Calu3 (cell line): Measurements from ENCODE around the gene ABCA12. TPM values are rescaled to one million over a fixed set of nuclear protein-coding genes. Genes with fewer than 3 reads are reported as not detected.

Source experiments
- BruUV-seq: library from RNA; stranded (reverse); fragments of 400-500 nt; replicated peaks from 2 replicates; lab custom pipeline; 2021; lab: Mats Ljungman, UMichigan
- CTCF ChIA-PET: fragments of 300-600 bp; sonication (Branson Sonifier 250); formaldehyde crosslinking; loops from one replicate; lab custom pipeline; 2022; ENCODE audit warnings: antibody characterized with exemption; lab: Charles Lee
- DNase-seq: peaks from one replicate; pipeline ENCODE4 v3.0.0; 2022
- H3K27ac Mint-ChIP-seq: one replicate; pipeline ENCODE4 v1.8.0; 2022; ENCODE audit warnings: mixed read lengths; ENCODE audit not compliant: unreplicated experiment
- H3K27me3 Mint-ChIP-seq: one replicate; pipeline ENCODE4 v1.8.0; 2022; ENCODE audit warnings: mixed read lengths; ENCODE audit not compliant: unreplicated experiment
- H3K36me3 Mint-ChIP-seq: one replicate; pipeline ENCODE4 v1.8.0; 2022; ENCODE audit warnings: mild to moderate bottlenecking, moderate library complexity, mixed read lengths; ENCODE audit not compliant: insufficient read depth, unreplicated experiment
- H3K4me1 Mint-ChIP-seq: one replicate; pipeline ENCODE4 v1.8.0; 2022; ENCODE audit warnings: mild to moderate bottlenecking, low read depth, mixed read lengths; ENCODE audit not compliant: unreplicated experiment
- H3K4me3 Mint-ChIP-seq: one replicate; pipeline ENCODE4 v1.8.0; 2022; ENCODE audit warnings: mild to moderate bottlenecking, low read depth, moderate library complexity, mixed read lengths; ENCODE audit not compliant: unreplicated experiment
- H3K9me3 Mint-ChIP-seq: one replicate; pipeline ENCODE4 v1.8.0; 2022; ENCODE audit warnings: low read depth, mixed read lengths; ENCODE audit not compliant: unreplicated experiment
- intact Hi-C: fragments of 100-400 bp; cut with micrococcal nuclease; formaldehyde crosslinking; loops from one replicate; pipeline ENCODE4 v1.10.0; 2022; ENCODE audit not compliant: unreplicated experiment
- total RNA-seq: library from RNA; stranded (reverse); gene quantifications from 2 replicates; pipeline ENCODE4 v1.2.3, GENCODE V29; 2022
- TF ChIP-seq, protein P1 (sequence below): fragments of 200-600 bp; IDR thresholded peaks from one replicate; pipeline ENCODE4 v1.8.0; 2022; ENCODE audit warnings: antibody characterized with exemption; ENCODE audit not compliant: unreplicated experiment

Gene ABCA12
- total RNA-seq, 1 experiment from 2014 or later = 4.8 TPM

DNA sequence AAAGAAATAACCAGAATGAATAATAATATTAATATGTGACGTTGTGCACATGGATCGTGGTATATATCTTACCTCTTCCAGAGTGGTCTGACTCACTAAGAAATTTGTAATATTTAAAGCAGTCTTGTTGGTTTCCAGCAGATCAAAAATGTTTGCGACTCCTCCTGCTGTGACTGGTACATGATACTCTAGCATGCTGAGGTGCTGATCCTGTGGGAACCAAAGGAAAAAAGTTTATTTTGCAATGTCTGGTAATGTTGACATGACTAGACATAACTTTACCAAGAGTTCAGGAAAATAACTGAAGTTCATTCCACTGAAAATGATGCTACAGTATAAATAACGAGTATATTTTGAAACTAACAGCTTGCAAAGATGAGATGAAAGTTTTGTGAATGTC is 204.4 kb downstream of the ABCA12 start:
- no peaks in the 10 kb centered on the region for H3K4me1 Mint-ChIP-seq
- CTCF ChIA-PET = no interaction called here
- TF ChIP-seq, protein P1, sequence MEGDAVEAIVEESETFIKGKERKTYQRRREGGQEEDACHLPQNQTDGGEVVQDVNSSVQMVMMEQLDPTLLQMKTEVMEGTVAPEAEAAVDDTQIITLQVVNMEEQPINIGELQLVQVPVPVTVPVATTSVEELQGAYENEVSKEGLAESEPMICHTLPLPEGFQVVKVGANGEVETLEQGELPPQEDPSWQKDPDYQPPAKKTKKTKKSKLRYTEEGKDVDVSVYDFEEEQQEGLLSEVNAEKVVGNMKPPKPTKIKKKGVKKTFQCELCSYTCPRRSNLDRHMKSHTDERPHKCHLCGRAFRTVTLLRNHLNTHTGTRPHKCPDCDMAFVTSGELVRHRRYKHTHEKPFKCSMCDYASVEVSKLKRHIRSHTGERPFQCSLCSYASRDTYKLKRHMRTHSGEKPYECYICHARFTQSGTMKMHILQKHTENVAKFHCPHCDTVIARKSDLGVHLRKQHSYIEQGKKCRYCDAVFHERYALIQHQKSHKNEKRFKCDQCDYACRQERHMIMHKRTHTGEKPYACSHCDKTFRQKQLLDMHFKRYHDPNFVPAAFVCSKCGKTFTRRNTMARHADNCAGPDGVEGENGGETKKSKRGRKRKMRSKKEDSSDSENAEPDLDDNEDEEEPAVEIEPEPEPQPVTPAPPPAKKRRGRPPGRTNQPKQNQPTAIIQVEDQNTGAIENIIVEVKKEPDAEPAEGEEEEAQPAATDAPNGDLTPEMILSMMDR = no peak

DNA sequence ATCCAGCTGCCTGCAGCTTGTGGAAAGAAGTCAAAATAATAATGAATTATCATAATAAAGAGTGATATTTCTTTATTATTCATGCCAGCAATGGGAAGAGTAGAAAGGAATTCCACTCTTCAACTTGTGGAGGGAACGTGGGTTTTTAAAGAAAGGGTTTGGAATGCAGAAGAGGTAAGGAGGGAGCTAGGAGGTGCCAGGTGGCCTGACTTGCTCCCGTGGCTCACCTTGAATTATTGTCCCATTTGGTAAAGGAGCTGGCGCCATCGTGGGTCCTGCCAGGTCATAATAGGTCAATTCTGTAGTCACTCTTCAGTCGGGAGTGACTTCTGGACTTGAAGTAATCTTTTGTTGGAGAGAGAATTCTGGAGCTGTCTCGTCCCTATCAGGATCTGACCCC is 233.8 kb downstream of the ABCA12 start:
- no peak for DNase-seq
- CTCF ChIA-PET = no interaction called here
- Mint-ChIP-seq H3K4me3 (no peak overlapping the region), H3K27me3 (no peaks in the 10 kb centered on the region), H3K36me3 (no peaks in the 10 kb centered on the region), H3K27ac (no peak overlapping the region), H3K9me3 (no peaks in the 10 kb centered on the region), H3K4me1 (no peaks in the 10 kb centered on the region)
- BruUV-seq = no TSS peak
- intact Hi-C loops = no loop called here
- TF ChIP-seq, protein P1 = no peak

More for the DNA sequence above, 204.4 kb downstream of the ABCA12 start:
- no peak overlapping the region for H3K4me3 Mint-ChIP-seq
- no TSS peak for BruUV-seq
- H3K9me3 Mint-ChIP-seq = no peaks in the 10 kb centered on the region
- no peak for DNase-seq
- no peaks in the 10 kb centered on the region for H3K36me3 Mint-ChIP-seq
- intact Hi-C loops = no loop called here
- no peak overlapping the region for H3K27ac Mint-ChIP-seq
- no peaks in the 10 kb centered on the region for H3K27me3 Mint-ChIP-seq

DNA sequence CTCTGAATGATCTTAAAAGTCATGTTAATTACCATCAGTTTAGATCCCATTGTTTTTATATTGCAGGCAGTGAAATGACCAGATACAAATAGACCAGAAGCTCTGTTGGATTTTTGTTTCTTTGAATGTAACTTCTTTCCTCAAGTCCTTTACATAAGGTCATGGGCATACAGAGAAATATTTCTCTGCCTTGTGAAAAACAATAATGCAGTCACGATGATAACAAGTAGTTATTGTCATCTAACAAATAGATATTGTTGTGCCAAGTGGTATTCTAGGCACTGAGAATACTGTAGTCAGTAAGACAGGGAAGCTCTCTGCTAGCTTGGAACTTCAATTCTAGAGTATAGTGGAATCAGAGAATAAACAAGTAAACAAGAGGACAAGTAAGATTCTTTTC is 234.2 kb downstream of the ABCA12 start:
- H3K27ac Mint-ChIP-seq = no peak overlapping the region
- DNase-seq = no peak
- H3K36me3 Mint-ChIP-seq = no peaks in the 10 kb centered on the region
- H3K27me3 Mint-ChIP-seq = no peaks in the 10 kb centered on the region
- TF ChIP-seq, protein P1 = no peak
- H3K4me1 Mint-ChIP-seq = no peaks in the 10 kb centered on the region
- CTCF ChIA-PET = no interaction called here
- intact Hi-C loops = no loop called here
- no peaks in the 10 kb centered on the region for H3K9me3 Mint-ChIP-seq
- no peak overlapping the region for H3K4me3 Mint-ChIP-seq
- no TSS peak for BruUV-seq

DNA sequence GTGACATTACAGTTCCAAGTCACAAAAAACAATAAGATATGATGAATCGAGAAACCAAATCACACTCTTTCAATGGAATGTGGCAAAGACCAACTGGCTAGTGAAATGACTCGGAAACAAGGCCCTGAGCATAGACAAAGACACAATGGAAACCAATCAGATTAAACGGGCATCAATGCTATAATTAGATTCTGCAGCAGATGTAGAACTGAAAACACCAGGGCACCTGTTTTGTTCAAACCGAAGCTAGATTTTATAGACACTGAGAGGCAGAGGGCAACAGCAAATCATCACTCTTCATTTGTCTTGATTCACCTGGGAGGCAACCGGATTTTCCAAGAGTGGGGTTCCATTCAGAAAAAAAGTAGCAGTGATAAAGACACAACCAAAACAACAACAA is 236.1 kb downstream of the ABCA12 start:
- no peaks in the 10 kb centered on the region for H3K36me3 Mint-ChIP-seq
- no peaks in the 10 kb centered on the region for H3K4me1 Mint-ChIP-seq
- CTCF ChIA-PET = no interaction called here
- H3K9me3 Mint-ChIP-seq = no peaks in the 10 kb centered on the region
- no peak for DNase-seq
- intact Hi-C loops = no loop called here
- H3K27ac Mint-ChIP-seq = no peak overlapping the region
- no peaks in the 10 kb centered on the region for H3K27me3 Mint-ChIP-seq
- TF ChIP-seq, protein P1 = no peak
- BruUV-seq = no TSS peak
- no peak overlapping the region for H3K4me3 Mint-ChIP-seq
